ENCODE results near the gene PITX3.
"Not testable (repeated sequence)": the region's sequence is repeated elsewhere in the genome, so short reads cannot be mapped to it uniquely, and the experiment has no call there.

Gene PITX3

DNA sequence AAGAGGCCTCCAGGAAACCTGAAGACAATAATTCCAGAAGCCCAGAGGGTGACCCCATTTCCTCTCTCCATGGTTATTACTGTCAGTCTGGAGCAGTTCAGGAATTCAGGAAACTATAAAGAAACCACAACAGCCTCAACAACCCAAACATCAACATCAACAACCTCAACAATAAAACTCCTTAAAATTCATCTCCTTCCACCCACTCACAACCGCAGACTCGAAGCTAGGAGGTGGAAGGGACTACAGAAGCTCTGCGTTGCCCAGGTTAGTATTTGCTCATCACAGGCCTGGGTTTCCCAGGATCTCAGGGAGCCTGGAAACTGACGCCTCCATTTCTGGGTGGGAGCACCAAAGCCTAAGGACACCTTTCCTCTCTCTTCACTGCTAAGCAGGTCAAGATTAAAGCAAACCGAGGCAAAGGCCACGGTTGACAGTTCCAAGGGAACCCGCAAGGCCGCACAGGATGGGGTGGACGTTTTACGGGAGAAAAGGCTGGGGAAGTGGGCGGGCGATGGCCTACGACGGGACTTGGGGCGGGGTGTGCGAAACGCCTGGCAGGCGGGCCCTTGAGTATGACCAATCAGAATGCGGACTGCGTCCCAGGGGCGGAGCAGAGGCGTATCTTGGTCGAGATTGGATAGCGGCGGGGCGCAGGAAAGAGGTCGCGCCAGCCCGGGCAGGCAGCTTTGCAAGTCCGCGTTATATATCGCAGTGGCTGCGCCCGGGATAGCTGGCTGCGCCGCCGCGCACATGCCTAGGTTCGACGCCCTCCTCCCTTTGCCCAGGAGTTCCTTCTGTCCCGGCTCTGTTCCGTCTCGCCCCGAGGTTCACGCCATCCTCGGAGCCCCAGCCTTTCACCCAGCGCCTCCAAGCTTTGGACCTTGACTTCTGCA is 15.4 kb downstream of the PITX3 start, which contains the start of gene ELOVL3:
Gene ELOVL3 (plus strand): TSS at position 654 of the 896 bp plus-strand sequence. CDS start 250 bp downstream, outside the sequence.
- peak; percentile 83 for DNase-seq

DNA sequence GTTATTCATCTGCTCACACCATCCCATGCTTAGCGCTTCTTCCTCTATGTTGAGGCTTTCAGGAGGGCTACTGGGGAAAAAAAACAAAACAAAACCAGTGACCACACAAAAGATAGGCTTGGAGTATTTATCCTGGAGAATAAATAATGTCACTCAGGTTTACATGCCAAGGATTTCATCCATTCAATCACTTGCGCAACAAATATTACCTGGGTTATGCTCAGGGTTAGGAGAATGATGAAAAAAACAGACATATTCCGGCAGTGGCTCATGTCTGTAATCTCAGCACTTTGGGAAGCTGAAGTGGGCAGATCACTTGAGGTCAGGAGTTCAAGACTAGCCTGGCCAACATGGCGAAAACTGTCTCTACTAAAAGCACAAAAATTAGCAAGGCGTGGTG is 18.5 kb downstream of the PITX3 start:
- no peak for DNase-seq

DNA sequence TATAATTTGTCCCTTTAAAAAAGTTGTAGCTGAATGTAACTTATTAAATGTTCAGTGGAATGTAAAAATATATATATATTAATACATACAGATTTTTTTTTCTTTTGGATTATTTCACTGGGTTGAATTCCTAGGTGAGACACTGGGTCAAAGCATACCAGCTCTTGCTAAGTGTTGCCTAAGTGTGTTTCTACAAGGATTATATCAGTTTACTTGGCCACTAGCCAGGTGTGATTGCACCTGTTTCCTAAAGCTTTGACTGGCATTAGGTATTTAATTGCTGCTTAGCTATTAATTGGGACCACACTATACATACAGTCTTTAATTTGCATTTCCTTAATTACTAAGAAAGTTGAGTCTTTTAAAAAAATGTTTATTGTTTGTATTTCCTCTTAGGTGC is 20.7 kb downstream of the PITX3 start:
- DNase-seq = no peak

DNA sequence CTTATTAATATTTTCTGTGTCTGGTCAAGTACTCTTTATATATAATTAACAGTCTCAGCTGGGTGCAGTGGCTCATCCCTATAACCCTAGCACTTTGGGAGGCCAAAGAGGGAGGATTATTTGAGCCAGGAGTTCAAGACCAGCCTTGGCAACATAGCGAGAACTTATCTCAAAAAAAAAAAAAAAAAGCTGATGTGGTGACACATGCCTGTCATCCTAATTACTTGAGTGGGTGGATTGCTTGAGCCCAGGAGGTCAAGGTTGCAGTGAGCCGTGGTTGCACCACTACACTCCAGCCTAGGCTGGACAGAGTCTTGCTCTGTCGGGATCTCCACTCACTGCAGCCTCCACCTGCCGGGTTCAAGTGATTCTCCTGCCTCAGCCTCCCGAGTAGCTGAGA is 21.9 kb downstream of the PITX3 start:
- DNase-seq = no peak

- DNase-seq = not testable (repeated sequence)
Observed at GRCh38 chr10:102213599-102213998, 27.7 kb downstream of the PITX3 start.

DNA sequence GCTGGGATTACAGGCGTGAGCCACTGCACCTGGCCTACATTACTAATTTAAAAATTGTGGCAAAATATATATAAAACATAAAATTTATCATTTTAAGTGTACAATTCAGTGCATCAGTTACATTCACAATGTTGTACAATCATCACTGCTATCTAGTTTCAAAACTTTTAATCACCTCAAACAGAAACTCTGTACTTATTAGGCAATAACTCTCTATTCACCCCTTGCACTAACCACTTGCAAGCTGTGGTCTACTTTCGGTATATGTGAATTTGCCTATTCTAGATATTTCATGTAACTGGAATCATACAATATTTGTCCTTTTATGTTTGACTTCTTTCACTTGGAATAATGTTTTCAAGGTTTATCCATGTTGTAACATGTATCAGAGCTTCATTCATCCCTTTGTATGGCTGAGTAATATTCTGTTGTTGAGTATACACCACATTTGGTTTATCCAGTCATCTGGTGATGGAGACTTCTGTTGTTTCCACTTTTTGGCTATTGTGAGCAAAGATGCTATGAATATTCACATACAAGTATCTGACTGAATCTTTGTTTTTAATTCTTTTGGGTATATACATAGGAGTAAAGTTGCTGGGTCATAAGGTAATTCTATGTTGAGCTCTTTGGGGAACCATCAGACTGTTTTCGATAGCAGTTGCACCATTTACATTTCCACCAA is 29.6 kb downstream of the PITX3 start:
- DNase-seq = no peak

DNA sequence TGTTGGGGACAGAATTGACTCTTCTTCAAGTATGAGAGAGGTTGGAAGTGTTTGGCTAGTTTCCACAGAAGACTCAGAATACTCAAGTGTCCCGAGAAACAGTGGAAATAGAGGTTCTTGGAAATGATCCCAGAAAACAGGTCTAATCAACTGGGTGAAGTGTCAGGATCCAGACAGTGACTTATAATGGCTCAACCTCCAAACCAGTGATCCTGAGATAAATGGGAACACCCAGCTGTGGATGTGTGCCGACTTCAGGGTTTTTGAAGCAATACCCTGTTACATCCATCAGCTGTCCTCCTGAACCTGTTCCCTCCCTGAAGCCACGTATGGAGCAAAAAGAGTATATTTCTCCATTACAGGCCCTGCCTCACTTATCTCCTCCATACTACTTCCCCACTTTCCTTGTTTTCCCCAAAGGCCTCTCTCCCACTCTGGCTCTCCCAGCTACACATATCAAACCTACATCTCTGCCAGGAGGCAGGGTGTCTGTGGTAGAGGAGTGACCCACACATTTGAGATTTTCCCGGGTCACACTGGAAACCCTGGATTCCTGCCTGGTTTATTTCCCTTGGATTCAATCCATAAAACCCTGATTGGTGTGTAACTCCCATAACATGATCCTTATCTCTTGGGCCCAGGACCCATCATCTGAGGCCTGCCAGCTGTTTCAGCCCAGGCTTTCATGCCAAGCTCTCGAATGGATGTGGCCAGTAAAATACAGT is 32.8 kb downstream of the PITX3 start:
- no peak for DNase-seq

- no peak for DNase-seq
Observed at GRCh38 chr10:102202386-102202785, 38.9 kb downstream of the PITX3 start.

GRCh38 chr10:102200751-102201640 is 40.3 kb downstream of the PITX3 start:
- no peak for DNase-seq

DNA sequence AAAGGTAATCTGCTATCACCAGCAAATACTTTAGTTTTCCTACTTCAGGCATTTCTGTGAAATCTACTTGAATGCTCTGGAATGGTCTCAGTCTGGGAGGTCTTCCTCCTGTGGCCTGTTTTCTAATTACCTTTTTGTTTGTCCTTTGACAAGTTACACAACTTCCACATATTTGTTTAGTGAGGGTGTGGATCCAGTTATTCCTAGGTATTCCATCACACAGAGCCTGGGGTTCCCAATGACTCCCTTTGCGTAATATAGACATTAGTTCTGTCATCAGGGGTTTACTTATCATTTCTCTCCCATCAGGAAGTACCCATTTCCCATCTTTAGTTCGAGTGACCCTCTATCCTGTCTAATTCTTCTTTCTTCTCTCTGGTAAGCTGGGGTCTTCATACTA is 43.3 kb downstream of the PITX3 start:
- no peak for DNase-seq

DNA sequence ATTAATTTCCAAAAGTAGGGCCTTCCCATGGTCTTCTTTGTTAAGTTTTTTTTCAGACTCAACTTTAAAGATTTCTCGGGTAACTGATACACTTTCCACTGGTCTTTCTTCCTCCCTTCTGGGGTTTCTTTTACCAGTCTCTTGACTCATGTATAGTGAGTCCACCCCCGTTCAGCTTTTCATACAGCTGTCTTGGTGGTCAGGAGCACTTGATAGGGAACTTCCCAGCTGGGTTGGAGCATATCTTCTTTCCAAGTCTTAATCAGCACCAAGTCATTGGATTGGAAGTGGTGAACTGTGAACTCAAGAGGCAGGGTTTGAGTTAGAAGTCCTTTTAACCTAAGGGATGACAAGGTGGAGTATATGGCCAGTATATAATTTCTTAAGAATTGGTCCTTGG is 44.4 kb downstream of the PITX3 start:
- no peak for DNase-seq

DNA sequence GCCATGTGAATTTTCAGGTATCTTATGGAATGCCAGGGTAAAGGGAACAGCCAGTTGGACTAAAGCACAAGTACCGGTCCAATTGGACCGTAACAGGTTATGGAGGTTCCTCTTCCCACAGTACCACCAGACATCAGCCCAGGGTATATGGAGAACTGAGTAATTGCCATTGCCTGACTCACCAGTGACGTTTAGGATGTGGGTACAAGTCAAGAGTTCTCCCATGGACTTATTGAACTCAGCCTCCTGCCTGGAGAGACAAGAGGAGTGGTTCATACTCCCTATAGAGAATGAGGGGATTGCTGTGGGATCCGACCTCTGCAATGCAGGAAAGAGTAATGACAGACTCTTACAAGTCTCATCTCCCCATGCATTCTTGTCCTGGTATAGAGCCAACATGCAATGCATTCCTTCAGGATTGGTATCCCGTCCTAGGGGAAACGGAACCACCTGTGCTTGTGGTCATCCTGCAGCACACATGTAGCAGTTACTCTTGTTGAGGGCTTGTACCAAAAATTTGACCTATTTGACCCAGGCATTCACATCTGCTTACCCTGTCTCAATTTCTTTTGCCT is 45.9 kb downstream of the PITX3 start:
- DNase-seq = no peak

GRCh38 chr10:102191956-102192355 is 49.4 kb downstream of the PITX3 start:
- DNase-seq = no peak

- not testable (repeated sequence) for DNase-seq
Observed at GRCh38 chr10:102188941-102189898, 52.1 kb downstream of the PITX3 start.

- DNase-seq = no peak
Observed at GRCh38 chr10:102188298-102188940, 52.9 kb downstream of the PITX3 start.

DNA sequence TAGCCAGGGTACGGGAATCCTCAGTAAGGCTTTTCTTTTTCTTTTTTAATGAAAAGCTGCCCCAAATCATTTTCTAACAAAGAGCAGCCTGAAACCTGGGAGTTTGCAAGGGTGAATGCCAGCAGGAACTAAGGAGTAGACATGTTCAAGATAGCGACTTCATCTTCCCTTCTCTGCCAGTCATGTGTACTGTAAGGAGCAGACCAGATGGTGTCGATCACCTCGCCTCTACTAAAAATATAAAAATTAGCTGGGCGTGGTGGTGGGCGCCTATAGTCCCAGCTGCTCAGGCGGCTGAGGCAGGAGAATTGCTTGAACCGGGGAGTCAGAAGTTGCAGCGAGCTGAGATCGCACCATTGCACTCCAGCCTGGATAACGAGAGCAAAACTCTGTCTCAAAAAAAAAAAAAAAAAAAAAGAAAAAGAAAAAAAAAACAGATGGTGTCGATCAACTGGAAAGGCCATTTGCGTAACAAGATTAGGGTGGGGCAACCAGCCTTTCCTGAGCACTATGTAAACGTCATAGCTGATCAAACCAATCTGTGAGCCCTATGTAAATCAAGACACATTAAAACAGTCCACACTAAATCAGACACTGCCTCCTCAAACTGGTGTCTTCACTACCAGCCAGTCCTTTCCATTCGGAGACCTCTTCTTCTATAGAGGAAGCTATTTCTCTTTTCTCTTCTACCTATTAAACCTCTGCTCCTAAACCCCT is 55.3 kb downstream of the PITX3 start:
- no peak for DNase-seq

- no peak for DNase-seq
Observed at GRCh38 chr10:102185272-102185671, 56.0 kb downstream of the PITX3 start.

GRCh38 chr10:102184606-102185005 is 56.7 kb downstream of the PITX3 start:
- no peak for DNase-seq

Measured in activated T-cell treated with anti-CD3 and anti-CD28 coated beads, Interleukin-2, amount 50 U/mL, for 1 hour (primary cell).